Osteoblast (primary cell): ENCODE measurements around the gene MCRIP2. TPM values are rescaled to one million over a fixed set of nuclear protein-coding genes. Genes with fewer than 3 reads are reported as not detected.

ENCODE experiments used
- DNase-seq: peaks from one replicate; pipeline ENCODE4 v3.0.0; 2011; ENCODE audit warnings: low spot score, mixed read lengths; ENCODE audit not compliant: insufficient read length; ENCODE audit errors: missing footprints
- H2AFZ ChIP-seq: 2 replicates; pipeline ENCODE4 v1.6.0; 2011; ENCODE audit warnings: mild to moderate bottlenecking, low read length
- H3K27ac ChIP-seq: 2 replicates; pipeline ENCODE4 v1.5.1; 2011; ENCODE audit warnings: mild to moderate bottlenecking, low read depth, low read length, moderate library complexity
- H3K27me3 ChIP-seq: 2 replicates; pipeline ENCODE4 v1.6.0; 2012; ENCODE audit warnings: mild to moderate bottlenecking, control low read depth, inconsistent platforms, low read length, moderate library complexity; ENCODE audit not compliant: insufficient read depth
- H3K36me3 ChIP-seq: 2 replicates; pipeline ENCODE4 v1.5.1; 2011; ENCODE audit warnings: mild to moderate bottlenecking, low read length, control low read depth, moderate library complexity; ENCODE audit not compliant: insufficient read depth
- H3K4me1 ChIP-seq: 2 replicates; pipeline ENCODE4 v1.5.1; 2011; ENCODE audit warnings: mild to moderate bottlenecking, low read length, control low read depth, moderate library complexity; ENCODE audit not compliant: insufficient read depth
- H3K4me2 ChIP-seq: 2 replicates; pipeline ENCODE4 v1.6.0; 2011; ENCODE audit warnings: mild to moderate bottlenecking, low read length; ENCODE audit not compliant: insufficient read depth
- H3K4me3 ChIP-seq: fragments of 200-600 bp; sonication (generic); 3 replicates; pipeline ENCODE4 v1.5.1; 2012; ENCODE audit warnings: mild to moderate bottlenecking, low read length, inconsistent platforms; ENCODE audit not compliant: insufficient read depth
- H3K79me2 ChIP-seq: 2 replicates; pipeline ENCODE4 v1.6.0; 2012; ENCODE audit warnings: mild to moderate bottlenecking, low read length, control low read depth, inconsistent platforms; ENCODE audit not compliant: insufficient read depth
- H3K9me3 ChIP-seq: 2 replicates; pipeline ENCODE4 v1.5.1; 2011; ENCODE audit warnings: low read depth, low read length, control low read depth
- H4K20me1 ChIP-seq: 2 replicates; pipeline ENCODE4 v1.6.0; 2012; ENCODE audit warnings: mild to moderate bottlenecking, low read length, control low read depth; ENCODE audit not compliant: insufficient read depth
- total RNA-seq: library from RNA; depleted of rRNA; stranded (reverse); fragments of >200 nt; gene quantifications from 2 replicates; pipeline ENCODE4 v1.2.3, GENCODE V29; 2012
- TF ChIP-seq, protein P1 (sequence below): IDR thresholded peaks from 2 replicates; pipeline ENCODE4 v1.5.1; 2011; ENCODE audit warnings: mild to moderate bottlenecking, low read depth, low read length, moderate library complexity; ENCODE audit errors: extremely low read depth

The MCRIP2 gene
- total RNA-seq, 1 donor: 20.3 TPM

DNA sequence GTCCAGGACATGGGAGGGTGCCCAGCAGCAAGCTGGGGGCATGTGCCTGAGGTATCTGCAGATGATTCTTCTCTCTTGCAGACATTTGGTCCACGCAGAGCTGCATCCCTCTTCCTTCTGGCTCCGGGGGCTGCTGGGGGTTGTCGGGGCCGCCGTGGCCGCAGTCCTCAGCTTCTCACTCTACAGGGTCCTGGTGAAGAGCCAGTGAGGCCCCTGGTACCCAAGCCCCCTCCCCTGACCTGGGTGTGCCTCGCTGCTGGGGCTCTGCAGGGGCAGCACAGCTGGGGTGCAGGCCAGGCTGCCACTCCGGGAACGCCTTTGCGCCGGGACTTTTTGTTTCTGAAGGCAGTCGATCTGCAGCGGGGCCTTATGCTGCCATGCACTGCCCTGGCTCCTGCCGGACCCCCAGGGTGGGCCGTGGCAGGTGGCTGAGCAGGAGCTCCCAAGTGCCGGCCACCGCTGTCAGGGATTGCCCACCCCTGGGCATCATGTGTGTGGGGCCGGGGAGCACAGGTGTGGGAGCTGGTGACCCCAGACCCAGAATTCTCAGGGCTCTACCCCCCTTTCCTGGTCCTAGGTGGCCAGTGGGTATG lies 31.9 kb downstream of the MCRIP2 start:
- Histone ChIP-seq H3K4me2 (no peak overlapping the region), H3K36me3 (peaks cover 41% of the 10 kb centered on the region), H3K27ac (no peak overlapping the region), H3K4me1 (peaks cover 8% of the 10 kb centered on the region), H4K20me1 (peaks cover 44% of the 10 kb centered on the region), H2AFZ (no peak overlapping the region), H3K4me3 (no peak overlapping the region), H3K9me3 (no peaks in the 10 kb centered on the region), H3K79me2 (peaks cover 26% of the 10 kb centered on the region), H3K27me3 (no peaks in the 10 kb centered on the region)
- no peak for DNase-seq
- TF ChIP-seq, protein P1, sequence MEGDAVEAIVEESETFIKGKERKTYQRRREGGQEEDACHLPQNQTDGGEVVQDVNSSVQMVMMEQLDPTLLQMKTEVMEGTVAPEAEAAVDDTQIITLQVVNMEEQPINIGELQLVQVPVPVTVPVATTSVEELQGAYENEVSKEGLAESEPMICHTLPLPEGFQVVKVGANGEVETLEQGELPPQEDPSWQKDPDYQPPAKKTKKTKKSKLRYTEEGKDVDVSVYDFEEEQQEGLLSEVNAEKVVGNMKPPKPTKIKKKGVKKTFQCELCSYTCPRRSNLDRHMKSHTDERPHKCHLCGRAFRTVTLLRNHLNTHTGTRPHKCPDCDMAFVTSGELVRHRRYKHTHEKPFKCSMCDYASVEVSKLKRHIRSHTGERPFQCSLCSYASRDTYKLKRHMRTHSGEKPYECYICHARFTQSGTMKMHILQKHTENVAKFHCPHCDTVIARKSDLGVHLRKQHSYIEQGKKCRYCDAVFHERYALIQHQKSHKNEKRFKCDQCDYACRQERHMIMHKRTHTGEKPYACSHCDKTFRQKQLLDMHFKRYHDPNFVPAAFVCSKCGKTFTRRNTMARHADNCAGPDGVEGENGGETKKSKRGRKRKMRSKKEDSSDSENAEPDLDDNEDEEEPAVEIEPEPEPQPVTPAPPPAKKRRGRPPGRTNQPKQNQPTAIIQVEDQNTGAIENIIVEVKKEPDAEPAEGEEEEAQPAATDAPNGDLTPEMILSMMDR: no peak

- no peak for DNase-seq
- peaks cover 40% of the 10 kb centered on the region for H3K36me3 ChIP-seq
- H4K20me1 ChIP-seq: peaks cover 40% of the 10 kb centered on the region
- H2AFZ ChIP-seq: no peak overlapping the region
- H3K27me3 ChIP-seq: no peaks in the 10 kb centered on the region
- no peak overlapping the region for H3K27ac ChIP-seq
- TF ChIP-seq, protein P1: no peak
- no peaks in the 10 kb centered on the region for H3K9me3 ChIP-seq
- H3K79me2 ChIP-seq: peaks cover 17% of the 10 kb centered on the region
- H3K4me1 ChIP-seq: peaks cover under 1% of the 10 kb centered on the region
- H3K4me3 ChIP-seq: no peak overlapping the region
- no peak overlapping the region for H3K4me2 ChIP-seq
Measured at GRCh38 chr16:674214-674881, 32.7 kb downstream of the MCRIP2 start.

- H3K4me2 ChIP-seq: peak within 1 kb of the TSS; percentile 64
- peak; percentile 95 for DNase-seq
- H3K36me3 ChIP-seq: peaks cover 33% of the 10 kb centered on the region
Measured at GRCh38 chr16:674968-675883, 33.6 kb downstream of the MCRIP2 start, which contains the start of gene RHBDL1. Gene RHBDL1, plus strand, starts transcription at chr16:675671. Its CDS starts 120 bp downstream, at chr16:675791.

More at GRCh38 chr16:674968-675883, 33.6 kb downstream of the MCRIP2 start, which contains the start of gene RHBDL1:
- H3K4me3 ChIP-seq: peak within 1 kb of the TSS; percentile 66
- no peak within 1 kb of the TSS for H2AFZ ChIP-seq
- TF ChIP-seq, protein P1: no peak
- peaks cover 2% of the 10 kb centered on the region for H3K4me1 ChIP-seq
- no peak within 1 kb of the TSS for H3K27ac ChIP-seq
- no peaks in the 10 kb centered on the region for H3K27me3 ChIP-seq
- H3K79me2 ChIP-seq: peaks cover 9% of the 10 kb centered on the region
- peaks cover 34% of the 10 kb centered on the region for H4K20me1 ChIP-seq
- H3K9me3 ChIP-seq: no peaks in the 10 kb centered on the region
